HL-60 (cell line): ENCODE results near the gene PITPNM3.

ENCODE experiments used
- GABPA ChIP-seq: IDR thresholded peaks from 2 replicates; pipeline ENCODE4 v1.6.1; 2012; ENCODE audit warnings: low read depth
- POLR2AphosphoS5 ChIP-seq: IDR thresholded peaks from 2 replicates; pipeline ENCODE4 v1.6.1; 2012; ENCODE audit warnings: low read depth
- TF ChIP-seq, protein P1 (sequence below): IDR thresholded peaks from one replicate; pipeline ENCODE4 v1.5.1; 2011; ENCODE audit warnings: low read length, control low read depth, inconsistent platforms; ENCODE audit not compliant: insufficient read depth

- TF ChIP-seq, protein P1, sequence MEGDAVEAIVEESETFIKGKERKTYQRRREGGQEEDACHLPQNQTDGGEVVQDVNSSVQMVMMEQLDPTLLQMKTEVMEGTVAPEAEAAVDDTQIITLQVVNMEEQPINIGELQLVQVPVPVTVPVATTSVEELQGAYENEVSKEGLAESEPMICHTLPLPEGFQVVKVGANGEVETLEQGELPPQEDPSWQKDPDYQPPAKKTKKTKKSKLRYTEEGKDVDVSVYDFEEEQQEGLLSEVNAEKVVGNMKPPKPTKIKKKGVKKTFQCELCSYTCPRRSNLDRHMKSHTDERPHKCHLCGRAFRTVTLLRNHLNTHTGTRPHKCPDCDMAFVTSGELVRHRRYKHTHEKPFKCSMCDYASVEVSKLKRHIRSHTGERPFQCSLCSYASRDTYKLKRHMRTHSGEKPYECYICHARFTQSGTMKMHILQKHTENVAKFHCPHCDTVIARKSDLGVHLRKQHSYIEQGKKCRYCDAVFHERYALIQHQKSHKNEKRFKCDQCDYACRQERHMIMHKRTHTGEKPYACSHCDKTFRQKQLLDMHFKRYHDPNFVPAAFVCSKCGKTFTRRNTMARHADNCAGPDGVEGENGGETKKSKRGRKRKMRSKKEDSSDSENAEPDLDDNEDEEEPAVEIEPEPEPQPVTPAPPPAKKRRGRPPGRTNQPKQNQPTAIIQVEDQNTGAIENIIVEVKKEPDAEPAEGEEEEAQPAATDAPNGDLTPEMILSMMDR, result no peak
- TF ChIP-seq POLR2AphosphoS5 (no peak), GABPA (no peak)
These were observed 23.9 kb downstream of the PITPNM3 start for GRCh38 chr17:6532441-6532885.
